ENCODE results near the gene RASSF1.

The RASSF1 gene

GRCh38 chr3:50365842-50366220, 25.2 kb upstream of the RASSF1 start:
- in situ Hi-C loops (cut with HindIII; ENCODE audit: low sequenced_read_pairs): no loop called here

DNA sequence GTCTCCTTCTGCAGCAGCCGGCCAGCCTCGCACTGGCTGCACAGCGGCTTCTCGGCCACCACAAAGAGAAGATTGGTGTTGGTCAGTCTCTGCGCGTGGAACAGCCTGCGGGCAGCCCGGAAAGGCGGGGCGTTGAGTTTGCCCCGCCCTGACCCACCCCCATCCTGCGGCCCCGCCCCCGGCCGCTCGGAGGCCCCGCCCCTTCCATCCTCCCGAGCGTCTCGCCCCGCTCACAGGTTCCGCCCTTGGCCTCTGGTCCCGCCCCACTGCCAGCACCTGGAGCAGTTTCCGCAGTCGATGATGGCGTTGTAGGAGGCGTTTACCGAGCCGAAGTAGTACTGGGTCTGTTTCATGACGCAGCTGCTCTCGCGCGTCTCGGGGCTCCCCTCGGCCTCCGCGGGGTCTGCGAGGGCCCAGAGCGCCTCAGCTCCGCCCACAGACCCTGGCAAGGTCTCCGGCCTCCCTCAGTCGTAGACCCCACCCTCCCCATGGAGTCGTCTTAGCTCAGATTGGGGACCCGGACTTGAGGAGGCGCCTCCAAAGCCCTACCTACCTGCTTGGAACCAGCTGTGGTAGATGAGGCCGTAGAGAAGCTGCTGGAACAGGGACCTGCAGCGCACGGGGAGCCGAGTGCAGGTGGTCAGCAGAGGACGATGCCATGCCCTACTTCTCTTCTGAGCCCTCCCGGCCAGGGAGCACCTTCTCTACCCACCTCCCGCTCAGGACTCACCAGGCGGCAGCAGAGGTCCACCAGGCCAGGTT, 24.6 kb upstream of the RASSF1 start:
- in situ Hi-C loops (cut with HindIII; ENCODE audit: low sequenced_read_pairs): no loop called here

GRCh38 chr3:50364573-50365079, 24.0 kb upstream of the RASSF1 start:
- in situ Hi-C loops (cut with HindIII; ENCODE audit: low sequenced_read_pairs): no loop called here

DNA sequence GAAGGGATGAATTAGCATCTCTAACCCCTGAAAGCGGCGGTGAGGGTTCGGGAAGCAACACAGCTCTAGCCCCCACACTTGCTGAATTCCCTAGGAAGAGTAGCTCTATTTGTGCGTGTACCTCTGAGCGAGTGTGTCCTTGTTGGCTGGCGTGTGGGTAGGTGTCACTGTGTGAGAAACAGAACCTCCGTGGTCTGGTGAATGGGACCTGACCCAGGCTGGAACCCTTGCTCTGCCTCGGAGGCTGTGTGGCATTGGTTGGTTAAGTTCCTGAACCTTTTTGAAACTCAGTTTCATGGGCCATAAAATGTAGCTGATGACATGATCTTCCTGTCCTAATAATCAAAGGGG, 19.1 kb upstream of the RASSF1 start:
- in situ Hi-C loops (cut with HindIII; ENCODE audit: low sequenced_read_pairs): no loop called here

DNA sequence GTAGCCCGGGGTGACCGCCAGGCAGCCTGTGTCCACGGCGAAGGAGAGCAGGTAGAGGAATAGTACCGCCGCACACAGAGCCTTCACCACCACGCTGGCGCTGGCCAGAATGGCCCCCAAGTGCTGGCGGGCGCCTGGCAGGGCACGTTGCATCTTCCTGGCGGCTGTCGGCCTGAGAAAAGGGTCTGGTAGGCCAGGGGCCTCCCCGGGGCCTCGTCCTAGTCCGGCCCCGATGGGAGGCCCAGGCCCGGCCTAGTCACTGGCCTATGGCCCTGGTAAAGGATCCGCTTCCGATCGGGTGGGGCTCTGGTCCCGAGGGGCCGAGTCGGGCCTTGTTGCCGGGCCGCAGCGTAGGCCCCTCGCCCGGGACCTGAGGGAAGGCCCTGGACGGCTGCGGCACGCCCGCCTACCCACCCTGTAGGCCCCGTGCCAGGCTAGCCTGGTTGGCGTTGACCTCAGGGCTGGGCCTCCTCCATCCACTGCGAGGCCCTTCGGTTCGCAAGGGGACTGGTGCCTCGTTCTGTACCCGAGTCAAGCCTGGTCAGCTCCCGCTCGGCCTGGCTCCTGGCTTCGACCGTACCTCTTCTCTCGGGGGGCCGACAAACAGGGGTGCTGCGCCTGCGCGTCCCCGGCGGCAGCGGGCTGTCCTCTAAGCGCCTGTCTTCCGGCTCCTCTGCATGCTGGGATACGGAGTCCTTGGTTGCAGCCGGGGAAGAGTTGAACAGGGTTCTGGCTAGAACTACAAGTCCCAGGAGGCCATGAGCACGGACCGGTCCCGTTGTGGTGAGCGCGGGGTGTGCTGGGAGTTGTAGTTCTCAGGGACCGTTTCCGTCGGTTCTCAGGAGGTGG, 18.5 kb upstream of the RASSF1 start, which contains the start of gene TMEM115:
TMEM115 (minus strand) TSS at position 611 of the 849 bp plus-strand sequence; CDS start at position 153, 458 bp downstream.
- in situ Hi-C loops (cut with HindIII; ENCODE audit: low sequenced_read_pairs): no loop called here

- in situ Hi-C loops (cut with HindIII; ENCODE audit: low sequenced_read_pairs): no loop called here
Measured at GRCh38 chr3:50358355-50358910, 17.8 kb upstream of the RASSF1 start.

- in situ Hi-C loops (cut with HindIII; ENCODE audit: low sequenced_read_pairs): no loop called here
Measured at GRCh38 chr3:50357481-50357880, 16.8 kb upstream of the RASSF1 start.

- in situ Hi-C loops (cut with HindIII; ENCODE audit: low sequenced_read_pairs): no loop called here
Measured at GRCh38 chr3:50356553-50356952, 15.9 kb upstream of the RASSF1 start.

GRCh38 chr3:50355829-50356552, 15.4 kb upstream of the RASSF1 start:
- in situ Hi-C loops (cut with HindIII; ENCODE audit: low sequenced_read_pairs): no loop called here

- in situ Hi-C loops (cut with HindIII; ENCODE audit: low sequenced_read_pairs): loop anchor here (5.0 kb wide), 1 partner anchor 182 kb away; no protein-coding TSS in a partner anchor
Measured at GRCh38 chr3:50354850-50355249, 14.2 kb upstream of the RASSF1 start.

DNA sequence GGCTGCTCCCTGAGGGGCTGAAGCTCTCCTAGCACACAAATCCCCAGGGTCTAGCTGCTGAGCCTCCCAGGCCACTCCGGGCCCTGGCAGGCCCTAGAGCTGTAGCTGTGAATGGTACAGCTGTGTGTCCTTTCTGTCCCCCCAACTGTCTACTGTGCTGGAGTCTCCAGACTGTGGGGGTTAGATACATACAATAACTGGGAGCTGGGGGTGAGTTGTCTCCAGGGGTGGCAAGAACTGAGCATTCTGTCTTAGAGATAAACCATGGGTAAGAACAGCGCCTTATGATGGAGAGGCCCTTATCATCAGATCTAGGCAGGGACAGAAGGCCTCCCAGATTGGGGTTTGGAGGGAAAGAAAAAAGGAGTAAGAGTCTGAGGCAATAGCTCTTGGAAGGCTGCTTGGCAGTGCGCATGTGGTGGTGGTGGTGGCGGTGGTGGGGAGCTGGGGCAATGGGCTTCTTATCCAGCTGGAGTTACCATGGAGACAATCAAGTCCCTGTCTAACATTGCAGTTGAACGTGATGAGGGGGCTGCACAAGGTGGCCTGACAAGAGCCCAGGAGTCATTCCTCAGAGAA, 13.6 kb upstream of the RASSF1 start:
- in situ Hi-C loops (cut with HindIII; ENCODE audit: low sequenced_read_pairs): loop anchor here (5.0 kb wide), 1 partner anchor 183 kb away; no protein-coding TSS in a partner anchor

DNA sequence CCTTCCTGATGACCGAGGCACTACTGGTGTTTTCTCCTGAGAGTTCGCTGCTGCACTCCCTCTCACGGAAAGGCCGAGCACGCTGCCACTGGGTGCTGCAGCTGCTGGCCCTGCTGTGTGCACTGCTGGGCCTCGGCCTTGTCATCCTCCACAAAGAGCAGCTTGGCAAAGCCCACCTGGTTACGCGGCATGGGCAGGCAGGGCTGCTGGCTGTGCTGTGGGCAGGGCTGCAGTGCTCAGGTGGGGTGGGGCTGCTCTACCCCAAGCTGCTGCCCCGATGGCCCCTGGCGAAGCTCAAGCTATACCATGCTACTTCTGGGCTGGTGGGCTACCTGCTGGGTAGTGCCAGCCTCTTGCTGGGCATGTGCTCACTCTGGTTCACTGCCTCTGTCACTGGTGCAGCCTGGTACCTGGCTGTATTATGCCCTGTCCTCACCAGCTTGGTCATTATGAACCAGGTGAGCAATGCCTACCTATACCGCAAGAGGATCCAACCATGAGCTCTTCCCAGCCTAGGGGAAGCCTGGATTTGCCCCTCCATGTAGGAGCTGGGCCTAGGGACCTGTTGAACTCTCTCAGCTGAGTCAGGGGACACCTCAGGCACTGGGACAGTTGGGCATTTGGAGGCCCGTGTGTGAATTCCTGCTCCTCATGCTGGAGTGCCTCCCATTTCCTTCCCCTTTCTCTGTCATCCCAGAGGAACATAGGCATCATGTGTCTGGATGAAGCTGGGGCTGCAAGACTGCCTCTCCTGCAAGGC, 12.8 kb upstream of the RASSF1 start:
- in situ Hi-C loops (cut with HindIII; ENCODE audit: low sequenced_read_pairs): loop anchor here (5.0 kb wide), 1 partner anchor 184 kb away; no protein-coding TSS in a partner anchor

GRCh38 chr3:50352781-50353180, 12.1 kb upstream of the RASSF1 start:
- in situ Hi-C loops (cut with HindIII; ENCODE audit: low sequenced_read_pairs): loop anchor here (5.0 kb wide), 1 partner anchor 185 kb away; no protein-coding TSS in a partner anchor

- in situ Hi-C loops (cut with HindIII; ENCODE audit: low sequenced_read_pairs): loop anchor here (5.0 kb wide), 1 partner anchor 186 kb away; no protein-coding TSS in a partner anchor
Measured at GRCh38 chr3:50351323-50351697, 10.7 kb upstream of the RASSF1 start.

GRCh38 chr3:50350527-50351322, 10.1 kb upstream of the RASSF1 start, which contains the start of the genes CYB561D2 and NPRL2:
TSS of gene CYB561D2 (plus strand) at chr3:50350862. CDS start at chr3:50351434, 572 bp downstream.
TSS of gene NPRL2 (minus strand) at chr3:50350775. CDS start at chr3:50350652, 123 bp downstream.
- in situ Hi-C loops (cut with HindIII; ENCODE audit: low sequenced_read_pairs): loop anchor here (5.0 kb wide), 1 partner anchor 187 kb away; no protein-coding TSS in a partner anchor

- in situ Hi-C loops (cut with HindIII; ENCODE audit: low sequenced_read_pairs): loop anchor here (5.0 kb wide), 1 partner anchor 187 kb away; no protein-coding TSS in a partner anchor
Measured at GRCh38 chr3:50350213-50350526, 9.5 kb upstream of the RASSF1 start.

- in situ Hi-C loops (cut with HindIII; ENCODE audit: low sequenced_read_pairs): no loop called here
Measured at GRCh38 chr3:50347187-50347813, 6.7 kb upstream of the RASSF1 start.
